Stimulated activated CD8-positive, alpha-beta memory T cell treated with anti-CD3 and anti-CD28 coated beads, Interleukin-4, amount 100 ng/mL, for 1 hour (primary cell): ENCODE results near the gene SLC16A2.
"Not testable (repeated sequence)": the region's sequence is repeated elsewhere in the genome, so short reads cannot be mapped to it uniquely, and the experiment has no call there.

Source experiments
- DNase-seq, 2 donors: peaks; one replicate each; pipeline ENCODE4 v3.0.0-alpha.2; 2020; ENCODE audit warnings: low read depth in 2 of 2, low spot score in 1 of 2

Gene SLC16A2

GRCh38 chrX:74506317-74507115 is 85.2 kb downstream of the SLC16A2 start:
- no peak for DNase-seq

- DNase-seq = no peak
These were observed 85.9 kb downstream of the SLC16A2 start for GRCh38 chrX:74507191-74507590.

GRCh38 chrX:74509989-74510388 is 88.7 kb downstream of the SLC16A2 start:
- no peak for DNase-seq

- DNase-seq = no peak
These were observed 89.1 kb downstream of the SLC16A2 start for GRCh38 chrX:74510401-74510800.

- no peak for DNase-seq
These were observed 90.4 kb downstream of the SLC16A2 start for GRCh38 chrX:74511704-74512103.

- DNase-seq = no peak
These were observed 93.1 kb downstream of the SLC16A2 start for GRCh38 chrX:74514384-74514783.

GRCh38 chrX:74515356-74515755 is 94.1 kb downstream of the SLC16A2 start:
- no peak for DNase-seq

- not testable (repeated sequence) for DNase-seq
These were observed 94.7 kb downstream of the SLC16A2 start for GRCh38 chrX:74516013-74516412.

- no peak for DNase-seq
These were observed 98.6 kb downstream of the SLC16A2 start for GRCh38 chrX:74519870-74520269.

- DNase-seq = no peak
These were observed 99.0 kb downstream of the SLC16A2 start for GRCh38 chrX:74520291-74520690.

- no peak for DNase-seq
These were observed 99.6 kb downstream of the SLC16A2 start for GRCh38 chrX:74520896-74521295.

GRCh38 chrX:74521961-74522751 is 100.9 kb downstream of the SLC16A2 start:
- DNase-seq = no peak

- no peak for DNase-seq
These were observed 101.9 kb downstream of the SLC16A2 start for GRCh38 chrX:74523224-74523623.

GRCh38 chrX:74523870-74524735 is 102.8 kb downstream of the SLC16A2 start:
- no peak for DNase-seq

GRCh38 chrX:74525116-74525515 is 103.8 kb downstream of the SLC16A2 start:
- no peak for DNase-seq

GRCh38 chrX:74526764-74527163 is 105.5 kb downstream of the SLC16A2 start:
- no peak for DNase-seq

GRCh38 chrX:74527350-74527749 is 106.1 kb downstream of the SLC16A2 start:
- no peak for DNase-seq

- DNase-seq = no peak
These were observed 108.0 kb downstream of the SLC16A2 start for GRCh38 chrX:74529311-74529710.

- DNase-seq = no peak
These were observed 109.8 kb downstream of the SLC16A2 start for GRCh38 chrX:74531081-74531480.

GRCh38 chrX:74534569-74535038 is 113.3 kb downstream of the SLC16A2 start:
- DNase-seq = no peak

GRCh38 chrX:74535086-74535407 is 113.8 kb downstream of the SLC16A2 start:
- no peak for DNase-seq
